Liver (tissue), 9 donors: ENCODE data around the gene UBE2E2. TPM values are rescaled to one million over a fixed set of nuclear protein-coding genes. Genes with fewer than 3 reads are reported as not detected.

Experiments
- DNase-seq: peaks from one replicate; pipeline ENCODE4 v3.0.0-alpha.2; 2017; ENCODE audit warnings: low spot score
- H3K27ac ChIP-seq, 2 donors: one replicate each; pipeline ENCODE4 v1.7.0; 2013; ENCODE audit warnings: inconsistent platforms in 2 of 2, low read length in 2 of 2, control low read depth in 1 of 2, low read depth in 1 of 2, mild to moderate bottlenecking in 1 of 2
- H3K27me3 ChIP-seq, 4 donors: one replicate each; pipeline versions ENCODE4 v1.6.1 to v1.7.0; 2013; ENCODE audit warnings: low read length in 3 of 4, inconsistent platforms in 1 of 4, mild to moderate bottlenecking in 1 of 4, moderate library complexity in 1 of 4; ENCODE audit not compliant: control insufficient read depth in 4 of 4, insufficient read depth in 4 of 4
- H3K36me3 ChIP-seq, 4 donors: one replicate each; pipeline versions ENCODE4 v1.6.1 to v1.7.0; 2013; ENCODE audit warnings: low read length in 3 of 4, mild to moderate bottlenecking in 3 of 4, low read depth in 1 of 4, moderate library complexity in 1 of 4; ENCODE audit not compliant: control insufficient read depth in 4 of 4, insufficient read depth in 3 of 4
- H3K4me1 ChIP-seq, 4 donors: one replicate each; pipeline versions ENCODE4 v1.6.1 to v1.7.0; 2013; ENCODE audit warnings: low read length in 3 of 4, mild to moderate bottlenecking in 3 of 4, moderate library complexity in 1 of 4; ENCODE audit not compliant: control insufficient read depth in 4 of 4, insufficient read depth in 4 of 4
- H3K4me3 ChIP-seq, 3 donors: one replicate each; pipeline versions ENCODE4 v1.6.1 to v1.7.0; 2013; ENCODE audit warnings: low read length in 3 of 3, control low read depth in 1 of 3, low read depth in 1 of 3, mild to moderate bottlenecking in 1 of 3
- H3K9ac ChIP-seq, 2 donors: one replicate each; pipeline ENCODE4 v1.7.0; 2013; ENCODE audit warnings: low read length in 2 of 2, mild to moderate bottlenecking in 2 of 2, moderate library complexity in 2 of 2, control low read depth in 1 of 2, low read depth in 1 of 2
- H3K9me3 ChIP-seq, 4 donors: one replicate each; pipeline versions ENCODE4 v1.6.1 to v1.7.0; 2013; ENCODE audit warnings: low read length in 3 of 4; ENCODE audit not compliant: control insufficient read depth in 4 of 4
- ATF3 ChIP-seq: IDR thresholded peaks from 2 replicates; pipeline ENCODE4 v1.6.1; 2016; ENCODE audit warnings: antibody characterized with exemption
- CTCF ChIP-seq: fragments of 150-350 bp; IDR thresholded peaks from 2 replicates; pipeline ENCODE4 v1.5.1; 2017; ENCODE audit warnings: improper control_type of control experiment, low read depth, low read length; ENCODE audit not compliant: missing input control
- EGR1 ChIP-seq, 2 donors: IDR thresholded peaks; 2 replicates each; pipeline ENCODE4 v1.6.1; 2016 to 2018; ENCODE audit warnings: antibody characterized with exemption in 2 of 2, low read depth in 2 of 2
- FOXA1 ChIP-seq: IDR thresholded peaks from 2 replicates; pipeline ENCODE4 v1.6.1; 2016; ENCODE audit warnings: antibody characterized with exemption
- FOXA2 ChIP-seq: IDR thresholded peaks from 2 replicates; pipeline ENCODE4 v1.6.1; 2016; ENCODE audit warnings: antibody characterized with exemption
- GABPA ChIP-seq, 2 donors: IDR thresholded peaks in 1 of 2; conservative IDR thresholded peaks in 1 of 2; 2 replicates each; pipeline ENCODE4 v1.6.1; 2016; ENCODE audit warnings: antibody characterized with exemption in 2 of 2, mild to moderate bottlenecking in 1 of 2, moderate library complexity in 1 of 2
- HNF4A ChIP-seq, 2 donors: conservative IDR thresholded peaks; 2 replicates each; pipeline ENCODE4 v1.6.1; 2016; ENCODE audit warnings: antibody characterized with exemption in 2 of 2, mild to moderate bottlenecking in 2 of 2
- JUND ChIP-seq, 2 donors: IDR thresholded peaks; 2 replicates each; pipeline ENCODE4 v1.6.1; 2016; ENCODE audit warnings: antibody characterized with exemption in 2 of 2
- NR2F2 ChIP-seq: IDR thresholded peaks from 2 replicates; pipeline ENCODE4 v1.6.1; 2016; ENCODE audit warnings: antibody characterized with exemption
- RAD21 ChIP-seq, 2 donors: IDR thresholded peaks; 2 replicates each; pipeline ENCODE4 v1.6.1; 2016; ENCODE audit warnings: antibody characterized with exemption in 2 of 2, mild to moderate bottlenecking in 2 of 2
- RXRA ChIP-seq, 2 donors: IDR thresholded peaks; 2 replicates each; pipeline ENCODE4 v1.6.1; 2017 to 2018; ENCODE audit warnings: antibody characterized with exemption in 2 of 2, mild to moderate bottlenecking in 1 of 2
- TAF1 ChIP-seq: conservative IDR thresholded peaks from 2 replicates; pipeline ENCODE4 v1.6.1; 2016; ENCODE audit warnings: antibody characterized with exemption, mild to moderate bottlenecking
- WGBS: extraction: QIAGEN DNeasy Blood & Tissue Kit; methylation state at CpG from one replicate; pipeline ENCODE4 v1.1.7; 2013; 5-methylcytosine and 5-hydroxymethylcytosine counted together
- polyA plus RNA-seq, 2 donors: library from polyadenylated mRNA; stranded (reverse) in 1 of 2; unstranded in 1 of 2; fragments of 200-250 nt in 1 of 2; fragments of >200 nt in 1 of 2; fragmentation: Nextera tagmentation in 1 of 2; extraction: Ambion mirVana in 1 of 2; gene quantifications; one replicate each; pipeline versions ENCODE4 v1.2.1 to v1.2.3, GENCODE V29; 2013 to 2015
- total RNA-seq, 2 donors: library from RNA; depleted of rRNA; stranded (reverse); fragments of >200 nt; gene quantifications; one replicate each; pipeline ENCODE4 v1.2.3, GENCODE V29; 2014
- TF ChIP-seq, protein P1 (sequence below): IDR thresholded peaks from 2 replicates; pipeline ENCODE4 v1.6.1; 2016; ENCODE audit warnings: antibody characterized with exemption
- TF ChIP-seq, protein P2 (sequence below): IDR thresholded peaks from 2 replicates; pipeline ENCODE4 v1.6.1; 2016; ENCODE audit warnings: antibody characterized with exemption
- donor health status: healthy.
- donor health status: healthy.
- donor health status: healthy.
- donor health status: healthy.
- donor health status: healthy.

UBE2E2 gene
- total and polyA plus RNA-seq, 4 donors = 9.0 to 27.8 (median 16.8) TPM

DNA sequence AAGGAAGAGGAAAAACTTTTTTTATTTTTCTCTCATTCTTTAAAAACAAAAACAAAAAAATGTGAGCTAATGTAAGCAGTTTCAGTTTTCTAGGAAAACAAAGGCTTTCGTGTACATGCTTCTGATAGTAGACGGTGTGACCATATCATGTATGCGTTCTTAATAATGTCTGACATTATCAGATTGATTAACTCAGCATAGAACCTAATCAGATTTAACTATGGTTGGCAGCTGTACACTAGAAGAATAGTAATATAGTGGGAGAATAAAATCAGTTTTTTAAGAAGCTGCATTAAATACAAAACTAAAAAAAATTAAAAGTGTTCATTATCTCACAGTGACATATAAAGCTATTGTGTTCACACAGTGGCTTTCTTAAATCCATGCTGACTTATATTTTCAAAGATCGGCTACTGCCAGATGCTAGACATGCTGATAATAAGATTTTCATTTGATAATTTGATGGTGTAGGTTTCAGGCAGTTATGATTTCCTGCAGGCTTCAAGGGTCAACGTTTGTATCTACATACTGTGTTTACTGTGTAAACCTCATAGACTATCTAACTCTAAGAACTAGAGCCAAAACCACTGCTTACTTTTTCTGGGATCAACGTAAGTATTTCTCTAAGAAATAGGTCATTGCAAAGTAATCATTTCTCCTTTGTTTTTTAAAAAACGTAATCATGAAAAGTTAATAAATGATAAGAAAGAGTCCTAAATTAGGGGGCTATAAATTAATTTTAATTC is 74.0 kb downstream of the UBE2E2 start:
- no peak for DNase-seq
- Histone ChIP-seq H3K36me3 (no peaks in the 10 kb centered on the region), H3K4me3 (no peak overlapping the region), H3K27ac (no peak overlapping the region), H3K9me3 (no peaks in the 10 kb centered on the region), H3K9ac (peak overlapping the region in 1 of 2 donors; percentile 50), H3K4me1 (peaks cover 2 to 15% (median 8%) of the 10 kb centered on the region in 4 donors), H3K27me3 (no peaks in the 10 kb centered on the region)
- WGBS = 39% methylated on average over 7 of the region's 7 CpGs
- TF ChIP-seq RAD21 (IDR thresholded peaks at IDR 0.05) = peak in 1 of 2 donors; percentile 4
- no peak for TF ChIP-seq JUND (IDR thresholded peaks at IDR 0.05)
- TF ChIP-seq FOXA2 = peak; percentile 56
- no peak for TF ChIP-seq GABPA (IDR thresholded peaks at IDR 0.05 in 1 of 2, conservative IDR thresholded peaks at IDR 0.05 in 1 of 2)
- peak in 1 of 2 donors; percentile 38 for TF ChIP-seq HNF4A (conservative IDR thresholded peaks at IDR 0.05)

- Histone ChIP-seq H3K4me1 (peaks cover 2 to 15% (median 8%) of the 10 kb centered on the region in 4 donors), H3K27ac (no peak overlapping the region), H3K9ac (peak overlapping the region in 1 of 2 donors; percentile 50), H3K9me3 (no peaks in the 10 kb centered on the region), H3K4me3 (no peak overlapping the region), H3K36me3 (no peaks in the 10 kb centered on the region), H3K27me3 (no peaks in the 10 kb centered on the region)
- WGBS = 41% methylated on average over 3 of the region's 3 CpGs
- DNase-seq = no peak
- TF ChIP-seq, protein P1, sequence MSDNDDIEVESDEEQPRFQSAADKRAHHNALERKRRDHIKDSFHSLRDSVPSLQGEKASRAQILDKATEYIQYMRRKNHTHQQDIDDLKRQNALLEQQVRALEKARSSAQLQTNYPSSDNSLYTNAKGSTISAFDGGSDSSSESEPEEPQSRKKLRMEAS = no peak
- TF ChIP-seq ATF3 (no peak), RXRA (IDR thresholded peaks at IDR 0.05) (no peak), EGR1 (IDR thresholded peaks at IDR 0.05; ENCODE audit: low read depth in 2 of 2) (no peak)
These were observed 74.6 kb downstream of the UBE2E2 start for GRCh38 chr3:23277688-23278087.

DNA sequence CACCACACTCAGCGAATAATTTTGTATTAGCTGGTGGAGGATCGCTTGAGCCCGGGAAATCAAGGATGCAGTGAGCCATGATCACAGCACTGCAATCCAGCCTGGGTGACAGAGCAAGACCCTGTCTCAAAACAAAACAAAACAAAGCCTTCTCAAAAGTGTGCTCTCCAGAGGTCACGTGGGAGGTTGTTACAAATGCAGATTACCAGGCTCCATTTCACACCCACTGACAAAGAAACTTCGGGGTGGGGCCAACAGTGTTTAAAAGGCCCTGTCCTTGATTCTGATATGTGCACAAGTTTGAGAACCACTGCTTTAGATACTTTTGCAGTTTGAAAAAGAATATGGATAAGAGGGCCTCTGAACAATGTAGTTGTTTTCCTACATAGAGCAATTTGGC is 80.5 kb downstream of the UBE2E2 start:
- WGBS = 94% methylated on average over 5 of the region's 5 CpGs
- H3K4me1 ChIP-seq = no peaks in the 10 kb centered on the region
- H3K9ac ChIP-seq = no peak overlapping the region
- H3K27me3 ChIP-seq = no peaks in the 10 kb centered on the region
- no peak for DNase-seq
- H3K36me3 ChIP-seq = no peaks in the 10 kb centered on the region
- TF ChIP-seq, protein P1 = no peak
- TF ChIP-seq FOXA1 (no peak), CTCF (no peak), FOXA2 (no peak), HNF4A (conservative IDR thresholded peaks at IDR 0.05) (no peak), NR2F2 (no peak), RXRA (IDR thresholded peaks at IDR 0.05) (no peak), TAF1 (no peak)
- TF ChIP-seq, protein P2, sequence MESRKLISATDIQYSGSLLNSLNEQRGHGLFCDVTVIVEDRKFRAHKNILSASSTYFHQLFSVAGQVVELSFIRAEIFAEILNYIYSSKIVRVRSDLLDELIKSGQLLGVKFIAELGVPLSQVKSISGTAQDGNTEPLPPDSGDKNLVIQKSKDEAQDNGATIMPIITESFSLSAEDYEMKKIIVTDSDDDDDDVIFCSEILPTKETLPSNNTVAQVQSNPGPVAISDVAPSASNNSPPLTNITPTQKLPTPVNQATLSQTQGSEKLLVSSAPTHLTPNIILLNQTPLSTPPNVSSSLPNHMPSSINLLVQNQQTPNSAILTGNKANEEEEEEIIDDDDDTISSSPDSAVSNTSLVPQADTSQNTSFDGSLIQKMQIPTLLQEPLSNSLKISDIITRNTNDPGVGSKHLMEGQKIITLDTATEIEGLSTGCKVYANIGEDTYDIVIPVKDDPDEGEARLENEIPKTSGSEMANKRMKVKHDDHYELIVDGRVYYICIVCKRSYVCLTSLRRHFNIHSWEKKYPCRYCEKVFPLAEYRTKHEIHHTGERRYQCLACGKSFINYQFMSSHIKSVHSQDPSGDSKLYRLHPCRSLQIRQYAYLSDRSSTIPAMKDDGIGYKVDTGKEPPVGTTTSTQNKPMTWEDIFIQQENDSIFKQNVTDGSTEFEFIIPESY = no peak
- H3K27ac ChIP-seq = no peak overlapping the region
- no peak overlapping the region for H3K4me3 ChIP-seq
- H3K9me3 ChIP-seq = peaks cover 0 to 3% (median 1%) of the 10 kb centered on the region in 4 donors
